ENCODE measurements around the gene CDIPT. TPM values are rescaled to one million over a fixed set of nuclear protein-coding genes. Genes with fewer than 3 reads are reported as not detected.

The CDIPT gene
- polyA plus RNA-seq, 1 donor = 79.4 TPM

DNA sequence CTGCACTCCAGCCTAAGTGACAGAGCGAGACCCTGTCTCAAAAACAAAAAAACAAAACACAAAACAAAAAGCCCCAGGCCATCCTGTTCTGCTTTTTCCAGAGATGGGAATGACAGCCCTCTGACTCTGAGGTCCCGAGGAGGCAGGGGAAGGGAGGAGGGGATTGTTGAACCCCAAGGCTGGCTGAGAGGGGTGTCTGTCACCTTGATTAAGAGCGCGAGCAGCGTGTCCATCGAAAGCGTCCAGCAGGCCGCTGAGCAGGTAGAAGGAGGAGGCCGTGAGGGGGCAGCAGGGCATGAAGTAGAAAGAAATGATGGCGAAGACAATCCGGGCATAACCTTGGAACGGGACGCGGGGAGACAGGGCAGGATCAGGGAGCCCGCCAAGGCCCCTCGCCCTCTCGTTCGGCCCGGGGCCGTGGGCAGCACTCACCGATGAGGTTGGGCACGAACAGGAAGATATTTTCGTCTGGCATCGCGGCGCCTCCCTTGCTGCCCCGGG, 593 bp downstream of the CDIPT start:
- DNase-seq = peak; percentile 18

DNA sequence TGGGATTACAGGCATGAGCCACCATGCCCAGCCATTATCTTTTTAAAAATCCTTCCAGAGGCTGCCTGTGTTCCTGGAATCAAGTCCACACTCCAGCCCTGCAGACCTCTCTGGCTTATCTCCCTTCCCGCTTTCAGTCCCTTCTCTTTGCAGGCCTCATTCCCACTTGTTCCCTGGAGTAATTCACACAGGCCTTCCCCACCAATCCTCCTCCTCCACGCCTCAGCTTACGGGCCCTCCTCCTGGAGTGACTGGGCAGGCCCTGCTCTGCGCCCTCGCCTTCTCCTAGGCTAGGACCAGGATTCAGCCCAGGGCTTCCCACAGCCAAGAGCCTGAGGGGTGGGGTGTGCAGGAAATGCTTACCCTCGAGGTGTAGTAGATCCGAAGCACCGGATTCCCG, 2.8 kb downstream of the CDIPT start:
- DNase-seq = no peak

DNA sequence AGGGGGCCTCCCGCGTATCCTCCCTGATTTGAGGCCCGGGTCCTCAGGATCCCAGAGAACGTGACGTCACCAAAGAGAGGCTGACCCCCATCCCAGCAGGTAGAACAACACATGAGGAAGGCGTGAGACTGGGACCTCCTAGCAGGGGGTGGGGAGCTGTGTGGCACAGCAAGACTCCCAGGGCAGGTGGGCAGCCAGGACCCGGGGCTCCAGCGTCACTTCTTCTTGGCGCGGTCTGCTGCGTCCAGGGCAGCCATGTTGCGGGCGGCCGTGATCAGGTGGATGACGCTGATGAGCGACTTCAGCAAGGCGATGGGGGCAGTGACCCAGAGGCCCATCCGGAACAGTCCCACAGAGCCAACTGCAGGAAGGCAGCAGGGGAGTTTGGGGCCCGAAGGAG, 4.1 kb downstream of the CDIPT start:
- DNase-seq = no peak

DNA sequence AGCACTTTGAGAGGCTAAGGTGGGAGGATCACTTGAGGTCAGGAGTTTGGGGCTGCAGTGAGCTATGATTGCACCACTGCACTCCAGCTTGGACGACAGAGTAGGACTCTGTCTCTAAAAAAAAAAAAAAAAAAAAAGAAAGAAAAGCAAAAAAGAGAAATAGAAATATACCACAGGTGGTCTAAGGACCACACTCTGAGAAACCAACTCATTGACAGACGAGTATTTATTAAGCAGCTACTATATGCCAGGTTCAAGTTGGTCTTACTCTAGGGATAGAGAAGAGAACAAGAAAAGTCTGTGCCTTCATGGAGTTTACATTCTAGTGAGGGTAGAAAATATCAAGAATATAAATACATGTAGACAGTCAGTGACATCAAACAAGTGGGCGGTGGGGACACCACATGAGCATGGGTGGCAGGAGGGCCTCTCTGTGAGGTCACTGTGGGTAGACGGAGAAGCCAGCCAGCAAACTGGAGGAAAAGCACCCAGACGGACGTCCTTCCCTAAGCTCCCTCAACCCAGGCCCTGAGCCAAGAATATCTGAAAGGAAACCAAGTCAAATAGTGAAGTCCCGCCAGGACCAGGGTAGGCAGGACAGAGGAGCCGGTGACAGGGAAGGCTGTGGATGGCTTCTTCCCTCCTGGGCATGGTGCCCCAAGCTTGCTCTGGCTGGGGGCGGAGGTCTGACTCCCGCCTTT, 4.7 kb downstream of the CDIPT start:
- no peak for DNase-seq

DNA sequence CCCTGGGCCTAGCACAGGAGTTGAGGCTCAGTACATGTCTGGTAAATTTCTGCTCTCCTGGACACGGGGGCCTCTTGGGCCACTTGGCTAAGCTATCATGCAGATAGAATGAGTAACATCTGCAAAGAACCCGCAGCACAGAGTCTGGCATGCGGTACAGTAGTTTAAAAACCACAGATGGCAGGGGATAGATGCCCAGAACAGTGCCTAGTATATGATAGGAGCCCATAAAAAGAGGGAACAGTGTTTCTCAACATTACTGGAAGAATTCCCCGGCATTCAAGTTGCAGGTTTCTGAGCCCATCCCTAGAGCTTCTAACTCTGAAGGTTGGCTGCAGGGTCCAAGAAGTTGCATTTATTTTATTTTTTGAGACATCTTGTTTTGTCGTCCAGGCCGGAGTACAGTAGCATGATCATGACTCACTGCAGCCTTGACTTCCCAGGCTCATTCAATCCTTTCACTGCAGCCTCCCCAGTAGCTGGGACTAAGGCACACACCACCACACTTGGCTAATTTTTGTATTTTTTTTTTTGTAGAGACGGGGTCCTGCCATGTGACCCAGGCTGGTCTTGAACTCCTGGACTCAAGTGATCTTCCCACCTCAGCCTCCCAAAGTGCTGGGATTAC, 5.8 kb downstream of the CDIPT start:
- DNase-seq = no peak

DNA sequence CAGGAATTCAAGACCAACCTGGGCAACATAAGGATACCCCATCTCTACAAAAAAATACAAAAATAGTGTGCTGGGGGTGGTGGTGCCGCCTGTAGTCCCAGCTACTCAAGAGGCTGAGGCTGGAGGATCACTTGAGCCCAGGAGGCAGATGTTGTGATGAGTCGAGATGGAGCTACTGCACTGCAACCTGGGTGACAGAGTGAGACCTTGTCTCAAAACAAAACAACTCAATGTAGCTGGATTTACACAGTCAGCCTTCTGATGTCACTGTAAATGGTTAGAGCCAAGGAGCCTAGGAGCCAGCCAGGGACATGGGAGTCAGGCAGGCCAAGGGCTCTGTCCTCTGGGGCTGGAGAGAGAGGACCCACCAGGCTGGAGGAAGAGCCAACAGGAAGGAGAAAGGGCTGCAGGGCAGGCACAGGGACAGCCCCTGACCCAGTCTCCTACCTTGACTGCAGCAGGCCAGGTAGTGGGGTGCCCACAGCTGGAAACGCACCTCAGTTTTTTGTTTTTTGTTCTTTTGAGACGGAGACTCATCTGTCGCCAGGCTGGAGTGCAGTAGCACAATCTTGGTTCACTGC, 8.4 kb downstream of the CDIPT start:
- no peak for DNase-seq

DNA sequence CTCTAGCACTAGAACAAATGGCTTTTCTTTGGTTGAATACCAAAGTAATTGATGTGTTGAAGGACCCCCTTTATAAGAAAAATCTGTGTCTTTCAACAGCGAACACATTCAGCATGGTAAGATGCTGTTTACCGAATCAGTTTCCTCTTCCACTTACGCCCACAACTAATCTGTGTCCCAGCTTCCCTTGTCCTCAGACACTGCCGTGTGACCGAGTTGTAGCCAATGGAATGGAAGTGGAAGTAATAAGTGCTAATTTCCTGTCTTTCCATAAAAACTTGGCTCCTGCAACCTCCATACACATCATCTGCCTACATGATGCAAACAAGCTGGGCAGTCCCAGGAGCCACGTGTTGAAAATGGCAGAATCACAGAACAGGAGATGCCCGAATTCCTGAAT, 10.4 kb downstream of the CDIPT start:
- peak; percentile 20 for DNase-seq

DNA sequence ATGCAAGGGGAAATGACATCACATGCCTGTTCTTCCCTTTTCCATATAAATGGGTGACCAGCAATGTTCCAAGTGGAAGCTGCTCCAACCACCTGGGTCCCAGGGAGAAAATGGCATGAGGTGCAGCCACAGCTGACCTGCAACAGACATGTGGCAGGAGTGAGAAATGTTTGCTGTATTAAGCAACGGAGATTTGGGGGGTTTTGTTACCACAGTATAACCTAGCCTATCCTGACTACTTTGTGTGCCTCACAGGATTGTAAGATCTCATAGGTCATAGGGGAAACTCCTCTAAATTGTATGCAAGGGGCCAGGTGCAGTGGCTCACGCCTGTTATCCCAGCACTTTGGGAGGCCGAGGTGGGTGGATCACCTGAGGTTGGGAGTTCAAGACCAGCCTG, 12.0 kb downstream of the CDIPT start:
- no peak for DNase-seq

DNA sequence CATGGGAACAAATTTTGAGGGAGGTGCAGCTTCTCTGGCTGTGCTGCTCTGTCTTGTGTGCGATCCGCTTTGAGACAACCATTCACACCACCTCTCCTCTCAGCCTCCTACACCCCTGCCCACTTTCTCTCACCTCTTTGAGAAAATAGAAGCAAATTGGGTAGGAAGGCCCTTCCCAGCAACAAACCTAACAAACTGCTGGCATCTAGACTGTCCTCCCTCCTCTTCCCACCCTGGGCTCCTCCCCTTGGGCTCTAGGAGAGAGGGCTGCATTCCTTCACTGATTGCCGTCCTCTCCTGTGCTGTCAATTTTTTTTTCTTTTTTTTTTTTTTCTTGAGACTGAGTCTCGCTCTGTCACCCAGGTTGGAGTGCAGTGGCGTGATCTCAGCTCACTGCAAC, 13.5 kb downstream of the CDIPT start:
- peak; percentile 29 for DNase-seq

DNA sequence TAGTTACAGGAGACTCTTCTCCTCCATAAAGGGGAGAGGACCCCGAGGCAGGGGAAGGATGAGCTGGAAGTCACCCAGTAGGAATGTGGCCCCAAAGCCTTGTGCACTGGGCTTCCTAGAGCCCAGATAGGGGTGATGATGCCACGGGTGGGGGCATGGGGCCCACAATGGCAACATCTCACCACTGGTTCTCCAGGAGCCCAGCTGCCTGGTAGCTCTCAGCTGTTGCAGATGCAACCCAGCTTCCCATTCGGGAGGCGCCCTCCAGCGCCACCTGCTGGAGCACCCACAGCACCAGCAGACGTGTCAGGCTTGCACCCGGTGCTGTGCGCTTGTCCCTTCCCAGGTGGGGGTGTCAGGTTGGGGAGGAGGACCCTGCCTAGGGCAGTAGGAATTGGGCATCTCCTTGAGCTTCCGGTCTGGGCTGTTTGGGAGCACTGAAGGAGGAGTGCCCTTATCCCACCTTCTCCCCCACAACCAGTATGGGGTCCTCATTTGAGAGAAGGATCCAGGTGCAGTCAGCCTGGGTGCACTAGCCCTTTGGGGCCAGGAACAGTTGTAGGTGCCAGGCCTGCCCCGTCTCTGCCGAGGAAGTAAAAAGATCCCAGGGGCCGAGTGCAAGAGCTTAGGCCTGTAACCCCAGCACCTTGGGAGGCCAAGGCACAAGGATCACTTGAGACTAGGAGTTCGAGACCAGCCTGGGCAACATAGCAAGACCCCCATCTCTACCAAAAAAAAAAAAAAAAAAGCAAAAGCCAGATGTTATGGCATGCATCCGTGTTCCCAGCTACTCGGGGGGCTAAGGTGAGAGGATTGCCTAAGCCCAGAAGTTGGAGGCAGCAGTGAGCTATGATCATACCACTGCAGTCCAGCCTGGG, 14.4 kb downstream of the CDIPT start:
- peak; percentile 28 for DNase-seq

DNA sequence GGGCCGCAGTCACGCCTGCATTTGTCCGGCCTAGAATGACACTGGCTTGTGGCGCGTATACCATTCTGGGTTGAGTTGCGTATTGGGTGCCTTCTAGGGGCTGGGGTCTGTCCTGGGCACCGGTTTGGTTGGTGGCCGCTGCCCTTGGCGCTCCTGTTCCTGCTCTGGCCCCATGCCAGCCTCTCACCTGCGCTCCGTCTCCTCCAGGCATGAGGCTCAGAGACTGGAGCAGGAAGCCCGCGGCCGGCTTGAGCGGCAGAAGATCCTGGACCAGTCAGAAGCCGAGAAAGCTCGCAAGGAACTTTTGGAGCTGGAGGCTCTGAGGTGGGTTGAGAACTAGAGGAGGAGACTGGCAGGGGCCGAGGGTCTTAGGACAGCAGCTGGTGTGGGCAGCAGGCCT, 17.4 kb downstream of the CDIPT start:
- no peak for DNase-seq

DNA sequence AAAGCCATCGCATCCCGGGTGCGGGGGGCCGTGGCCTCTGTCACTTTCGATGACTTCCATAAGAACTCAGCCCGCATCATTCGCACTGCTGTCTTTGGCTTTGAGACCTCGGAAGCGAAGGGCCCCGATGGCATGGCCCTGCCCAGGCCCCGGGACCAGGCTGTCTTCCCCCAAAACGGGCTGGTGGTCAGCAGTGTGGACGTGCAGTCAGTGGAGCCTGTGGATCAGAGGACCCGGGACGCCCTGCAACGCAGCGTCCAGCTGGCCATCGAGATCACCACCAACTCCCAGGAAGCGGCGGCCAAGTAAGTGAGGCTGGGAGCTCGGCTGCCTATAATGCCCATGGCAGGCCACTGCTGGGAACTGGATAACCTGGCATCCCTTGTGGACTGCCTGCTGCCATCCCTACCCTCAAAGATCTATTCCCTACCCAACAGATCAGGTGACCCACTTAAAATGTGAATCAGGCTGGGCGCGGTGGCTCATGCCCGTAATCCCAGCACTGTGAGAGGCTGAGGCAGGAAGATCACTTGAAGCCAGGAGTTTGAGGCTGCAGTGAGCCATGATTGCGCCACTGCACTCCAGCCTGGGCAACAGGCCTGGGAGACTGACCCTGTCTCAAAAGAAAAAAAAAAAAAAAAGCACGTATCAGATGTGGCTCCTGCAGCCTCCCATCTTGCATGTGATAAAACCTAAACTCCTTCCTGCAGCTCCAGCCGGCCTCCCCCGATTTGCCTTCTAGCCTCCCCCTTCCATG, 18.3 kb downstream of the CDIPT start:
- no peak for DNase-seq

DNA sequence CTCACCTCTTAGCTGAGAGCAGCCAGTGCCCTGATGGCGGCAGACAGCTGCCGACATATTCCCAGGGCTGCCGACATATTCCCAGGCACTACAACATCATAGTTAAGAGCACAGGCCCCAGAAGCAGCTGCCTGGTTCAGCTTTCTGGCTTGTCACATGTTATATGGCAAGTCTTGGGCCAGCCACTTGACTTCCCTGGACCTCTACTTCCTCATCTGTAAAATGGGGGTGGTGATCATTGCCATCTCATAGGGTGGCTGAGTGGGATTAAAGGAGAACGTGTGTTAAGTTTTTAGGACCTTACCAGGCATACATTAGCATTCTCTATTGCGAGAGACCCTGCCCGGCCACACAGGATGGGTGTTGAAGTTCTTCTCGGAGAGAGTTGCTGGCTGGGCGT, 19.1 kb downstream of the CDIPT start:
- DNase-seq = no peak

DNA sequence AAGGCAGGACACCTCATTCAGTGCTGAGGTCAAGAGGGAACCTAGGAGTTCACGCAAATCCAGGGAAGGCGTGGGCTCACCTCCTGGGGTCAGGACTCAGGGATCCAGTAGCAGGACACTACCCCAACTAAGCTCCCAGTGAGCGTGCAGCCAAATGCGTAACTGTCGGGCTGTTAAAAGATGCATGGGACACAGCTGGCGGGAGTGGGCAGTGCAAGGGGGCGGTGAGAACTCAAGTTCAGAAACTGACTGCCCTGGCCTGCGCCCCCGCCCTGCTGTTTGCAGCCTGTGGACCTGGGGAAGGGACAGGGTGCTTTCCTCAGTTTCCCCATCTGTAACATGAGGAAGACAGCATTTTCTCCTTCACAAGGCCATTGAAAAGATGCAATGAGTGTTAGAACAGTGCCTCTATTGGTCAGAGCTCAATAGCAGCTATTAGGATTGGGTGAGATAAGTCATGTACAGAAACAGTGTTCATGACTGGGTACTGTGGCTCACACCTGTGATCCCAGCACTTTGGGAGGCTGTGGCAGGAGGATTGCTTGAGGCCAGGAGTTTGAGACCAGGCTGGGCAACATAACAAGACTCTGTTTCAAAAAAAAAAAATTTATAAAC, 20.2 kb downstream of the CDIPT start:
- no peak for DNase-seq

DNA sequence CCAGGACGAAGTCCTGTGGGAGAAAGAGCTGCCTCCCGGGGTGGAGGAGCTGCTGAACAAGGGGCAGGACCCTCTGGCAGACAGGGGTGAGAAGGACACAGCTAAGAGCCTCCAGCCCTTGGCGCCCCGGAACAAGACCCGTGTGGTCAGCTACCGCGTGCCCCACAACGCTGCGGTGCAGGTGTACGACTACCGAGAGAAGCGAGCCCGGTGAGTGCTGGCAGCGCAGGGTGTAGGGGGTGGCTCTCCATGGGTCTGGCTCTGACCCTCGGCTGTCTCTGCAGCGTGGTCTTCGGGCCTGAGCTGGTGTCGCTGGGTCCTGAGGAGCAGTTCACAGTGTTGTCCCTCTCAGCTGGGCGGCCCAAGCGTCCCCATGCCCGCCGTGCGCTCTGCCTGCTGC, 21.4 kb downstream of the CDIPT start:
- no peak for DNase-seq

DNA sequence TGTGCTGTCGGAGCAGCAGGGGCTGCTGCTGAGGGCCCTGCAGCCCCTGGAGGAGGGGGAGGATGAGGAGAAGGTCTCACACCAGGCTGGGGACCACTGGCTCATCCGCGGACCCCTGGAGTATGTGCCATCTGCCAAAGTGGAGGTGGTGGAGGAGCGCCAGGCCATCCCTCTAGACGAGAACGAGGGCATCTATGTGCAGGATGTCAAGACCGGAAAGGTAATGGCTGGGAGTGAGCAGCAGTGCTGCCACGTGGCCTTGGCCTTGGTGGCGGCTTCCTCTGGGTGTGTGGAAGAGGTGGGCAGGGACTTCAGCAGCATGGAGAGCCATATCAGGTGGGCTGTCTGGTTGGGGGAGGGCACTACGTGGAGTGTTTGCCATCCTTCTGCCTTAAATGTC, 22.8 kb downstream of the CDIPT start:
- no peak for DNase-seq

DNA sequence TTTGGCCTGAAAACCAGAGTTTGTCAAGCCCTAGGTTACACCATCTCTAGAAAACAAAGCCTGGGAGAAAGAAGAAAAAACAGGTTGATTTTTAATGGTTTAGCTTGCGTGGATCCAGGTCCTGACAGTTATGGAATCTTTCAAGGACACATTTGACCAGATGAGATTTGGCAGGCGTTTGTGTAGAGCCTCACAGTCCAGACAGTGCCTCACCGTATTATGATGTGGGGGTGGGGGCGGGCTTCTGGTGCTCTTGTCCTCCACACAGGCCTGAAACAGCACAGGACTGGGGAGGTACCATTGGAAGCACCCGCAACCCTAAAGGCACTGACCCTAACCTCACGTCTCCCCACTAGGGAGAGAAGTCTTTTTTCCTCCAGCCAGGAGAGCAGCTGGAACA, 23.2 kb downstream of the CDIPT start:
- no peak for DNase-seq

DNA sequence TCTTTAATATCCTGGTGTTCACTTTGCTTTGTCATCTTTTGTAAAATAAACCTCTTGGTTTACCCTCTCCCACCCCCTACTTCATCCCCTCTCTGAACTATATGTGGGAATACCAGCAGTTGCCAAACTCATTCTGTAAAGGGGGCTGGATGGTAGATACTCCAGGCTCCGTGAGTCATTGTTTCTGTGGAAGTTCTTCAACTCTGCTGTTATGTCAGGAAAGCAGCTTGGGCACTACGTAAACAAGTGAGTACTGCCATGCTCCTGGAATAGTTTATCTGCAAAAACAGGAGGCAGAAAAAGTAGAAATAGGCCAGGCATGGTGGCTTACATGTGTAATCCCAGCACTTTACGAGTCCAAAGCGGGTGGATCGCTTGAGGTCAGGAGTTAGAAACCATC, 25.2 kb downstream of the CDIPT start:
- no peak for DNase-seq

DNA sequence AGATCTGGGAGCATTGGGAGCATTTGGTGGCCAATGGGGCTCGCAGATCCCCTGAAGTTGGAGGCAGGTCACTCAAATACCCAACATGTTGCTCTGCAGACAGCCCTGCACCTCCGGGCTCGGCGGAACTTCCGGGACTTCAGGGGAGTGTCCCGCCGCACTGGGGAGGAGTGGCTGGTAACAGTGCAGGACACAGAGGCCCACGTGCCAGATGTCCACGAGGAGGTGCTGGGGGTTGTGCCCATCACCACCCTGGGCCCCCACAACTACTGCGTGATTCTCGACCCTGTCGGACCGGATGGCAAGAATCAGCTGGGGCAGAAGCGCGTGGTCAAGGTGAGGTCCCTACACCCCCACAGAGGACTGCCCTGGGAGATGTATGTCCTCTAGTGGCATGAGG, 26.4 kb downstream of the CDIPT start:
- no peak for DNase-seq

DNA sequence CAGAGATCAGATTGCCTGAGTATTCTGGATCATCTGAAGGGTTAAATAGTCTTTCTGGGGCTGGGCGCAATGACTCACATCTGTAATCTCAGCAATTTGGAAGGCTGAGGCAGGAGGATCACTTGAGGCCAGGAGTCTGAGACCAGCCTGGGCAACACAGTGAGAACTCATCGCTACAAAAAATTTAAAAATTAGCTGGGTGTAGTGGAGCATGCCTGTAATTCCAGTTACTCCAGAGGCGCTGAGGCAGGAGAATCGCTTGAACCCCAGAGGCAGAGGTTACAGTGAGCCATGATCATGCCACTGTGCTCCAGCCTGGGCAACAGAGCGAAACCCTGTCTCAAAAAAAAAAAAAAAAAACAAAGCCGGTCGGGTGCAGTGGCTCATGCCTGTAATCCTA, 27.1 kb downstream of the CDIPT start:
- no peak for DNase-seq

DNA sequence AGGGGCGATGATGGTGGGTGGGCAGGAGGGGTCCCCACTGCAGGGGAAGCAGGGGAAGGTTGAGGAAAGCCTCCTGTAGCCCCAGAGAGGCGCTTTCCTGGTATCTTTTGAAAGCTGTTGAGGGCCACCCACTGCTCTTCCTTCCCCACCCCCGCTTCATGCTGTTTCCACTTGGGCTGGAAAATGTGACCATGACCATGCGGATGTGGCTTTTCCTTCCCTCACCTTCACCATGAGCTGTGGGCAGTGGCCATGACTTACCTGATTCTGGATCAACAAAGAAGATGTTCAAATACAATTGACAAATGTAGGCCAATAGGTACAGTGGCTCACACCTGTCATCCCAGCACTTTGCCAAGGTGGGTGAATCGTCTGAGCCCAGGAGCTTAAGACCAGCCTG, 28.9 kb downstream of the CDIPT start:
- no peak for DNase-seq

All from left kidney (tissue), 2 donors.